ENCODE measurements around the gene MST1R.
"Not testable (repeated sequence)": the region's sequence is repeated elsewhere in the genome, so short reads cannot be mapped to it uniquely, and the experiment has no call there.

Gene MST1R

DNA sequence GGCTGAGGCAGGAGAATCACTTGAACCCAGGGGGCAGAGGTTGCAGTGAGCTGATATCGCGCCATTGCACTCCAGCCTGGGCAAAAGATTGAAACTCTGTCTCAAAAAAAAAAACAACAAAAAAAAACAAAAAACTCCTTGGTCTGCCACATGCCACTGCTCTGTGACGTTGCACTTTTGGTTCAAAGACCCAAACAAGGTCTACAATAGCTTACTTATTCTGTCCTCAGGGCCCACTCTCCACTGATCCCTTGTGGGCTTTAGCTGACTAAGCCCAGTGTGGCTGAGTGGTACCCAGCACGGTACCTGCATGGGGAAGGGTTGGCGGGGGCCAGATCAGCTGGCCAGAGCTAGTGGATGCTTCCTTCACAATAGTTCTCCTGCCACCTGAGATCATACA, 24.1 kb upstream of the MST1R start:
- no peaks in the 10 kb centered on the region for H3K36me3 ChIP-seq (ENCODE audit: control insufficient read depth, insufficient read depth, low read length)
- H3K4me1 ChIP-seq (ENCODE audit: control insufficient read depth, insufficient read depth, low read length) = peaks cover 10% of the 10 kb centered on the region
- no peak overlapping the region for H3K4me3 ChIP-seq (ENCODE audit: low read length)
- H3K9ac ChIP-seq (ENCODE audit: low read length) = no peak overlapping the region
- no peaks in the 10 kb centered on the region for H3K27me3 ChIP-seq (ENCODE audit: control insufficient read depth, insufficient read depth, low read length)
- no peak overlapping the region for H3K27ac ChIP-seq (ENCODE audit: low read depth, low read length)

DNA sequence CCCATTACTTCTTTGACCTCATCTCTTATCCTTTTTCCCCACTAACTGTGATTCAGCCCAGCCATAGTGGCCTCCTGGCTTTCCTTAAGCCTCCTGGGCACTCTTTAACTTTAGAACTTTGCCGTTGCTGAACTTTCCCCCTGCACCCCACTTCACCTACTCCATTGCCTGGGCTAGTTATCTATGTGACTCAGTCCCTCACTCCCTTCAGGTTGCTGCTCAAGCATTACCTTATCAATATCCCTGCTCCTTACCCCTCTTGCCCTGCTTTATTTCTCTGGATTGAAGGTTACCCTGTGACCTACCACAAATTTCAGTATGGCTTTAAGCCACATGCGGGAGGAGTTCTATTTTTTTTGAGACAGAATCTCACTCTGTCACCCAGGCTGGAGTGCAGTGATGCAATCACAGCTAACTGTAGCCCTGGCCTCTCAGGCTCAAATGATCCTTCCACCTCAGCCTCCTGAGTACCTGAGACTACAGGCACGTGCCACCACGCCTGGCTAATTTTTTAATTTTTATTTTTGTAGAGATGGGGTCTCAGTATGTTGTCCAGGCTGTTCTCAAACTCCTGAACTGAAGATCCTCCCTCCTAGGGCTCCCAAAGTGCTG, 22.6 kb upstream of the MST1R start:
- peaks cover 10% of the 10 kb centered on the region for H3K4me1 ChIP-seq (ENCODE audit: control insufficient read depth, insufficient read depth, low read length)
- no peak overlapping the region for H3K9ac ChIP-seq (ENCODE audit: low read length)
- H3K27ac ChIP-seq (ENCODE audit: low read depth, low read length) = no peak overlapping the region
- no peaks in the 10 kb centered on the region for H3K36me3 ChIP-seq (ENCODE audit: control insufficient read depth, insufficient read depth, low read length)
- H3K4me3 ChIP-seq (ENCODE audit: low read length) = no peak overlapping the region
- no peaks in the 10 kb centered on the region for H3K27me3 ChIP-seq (ENCODE audit: control insufficient read depth, insufficient read depth, low read length)

DNA sequence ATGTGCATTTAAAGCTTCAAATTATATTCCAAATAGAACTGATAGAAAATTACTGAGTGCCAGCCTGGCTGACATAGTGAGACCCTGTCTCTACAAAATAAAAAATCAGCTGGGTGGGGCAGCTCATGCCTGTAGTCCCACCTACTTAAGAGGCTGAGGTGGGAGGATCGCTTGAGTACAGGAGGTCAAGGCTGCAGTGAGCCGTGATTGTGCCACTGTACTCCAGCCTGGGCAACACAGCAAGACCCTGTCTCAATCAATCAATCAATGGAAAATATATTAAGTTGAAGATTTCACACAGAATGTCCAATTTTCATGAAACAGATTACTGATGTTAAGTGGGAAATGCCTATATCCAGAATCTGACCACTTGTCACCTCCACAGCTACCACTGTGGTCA, 21.8 kb upstream of the MST1R start:
- Histone ChIP-seq H3K27me3 (ENCODE audit: control insufficient read depth, insufficient read depth, low read length) (no peaks in the 10 kb centered on the region), H3K27ac (ENCODE audit: low read depth, low read length) (no peak overlapping the region), H3K9ac (ENCODE audit: low read length) (no peak overlapping the region), H3K36me3 (ENCODE audit: control insufficient read depth, insufficient read depth, low read length) (no peaks in the 10 kb centered on the region), H3K4me1 (ENCODE audit: control insufficient read depth, insufficient read depth, low read length) (peaks cover 10% of the 10 kb centered on the region), H3K4me3 (ENCODE audit: low read length) (no peak overlapping the region)

DNA sequence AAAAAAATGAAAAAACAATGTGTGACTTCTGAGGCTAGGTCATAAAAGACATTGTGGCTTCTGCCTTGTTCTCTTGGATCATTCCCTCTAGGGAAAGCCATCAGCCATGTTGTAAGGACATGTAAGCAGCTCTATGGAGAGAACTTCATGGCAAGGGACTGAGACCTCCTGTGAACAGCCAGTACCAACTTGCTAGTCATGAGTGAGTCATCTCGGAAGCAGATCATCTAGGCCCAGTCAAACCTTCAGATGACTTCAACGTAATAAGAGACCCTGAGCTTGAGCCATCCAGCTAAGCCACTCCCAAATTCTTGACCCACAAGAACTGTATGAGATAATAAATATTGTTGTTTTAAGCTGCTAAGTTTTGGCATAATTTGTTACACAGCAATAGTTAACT, 21.0 kb upstream of the MST1R start:
- Histone ChIP-seq H3K36me3 (ENCODE audit: control insufficient read depth, insufficient read depth, low read length) (peaks cover 4% of the 10 kb centered on the region), H3K27ac (ENCODE audit: low read depth, low read length) (no peak overlapping the region), H3K9ac (ENCODE audit: low read length) (no peak overlapping the region), H3K27me3 (ENCODE audit: control insufficient read depth, insufficient read depth, low read length) (no peaks in the 10 kb centered on the region), H3K4me3 (ENCODE audit: low read length) (no peak overlapping the region), H3K4me1 (ENCODE audit: control insufficient read depth, insufficient read depth, low read length) (peaks cover 4% of the 10 kb centered on the region)

GRCh38 chr3:49917806-49918590, 14.3 kb upstream of the MST1R start:
- not testable (repeated sequence) for H3K36me3 ChIP-seq (ENCODE audit: control insufficient read depth, insufficient read depth, low read length); H3K27me3 ChIP-seq (ENCODE audit: control insufficient read depth, insufficient read depth, low read length); H3K4me1 ChIP-seq (ENCODE audit: control insufficient read depth, insufficient read depth, low read length); H3K9ac ChIP-seq (ENCODE audit: low read length); H3K27ac ChIP-seq (ENCODE audit: low read depth, low read length); H3K4me3 ChIP-seq (ENCODE audit: low read length)

DNA sequence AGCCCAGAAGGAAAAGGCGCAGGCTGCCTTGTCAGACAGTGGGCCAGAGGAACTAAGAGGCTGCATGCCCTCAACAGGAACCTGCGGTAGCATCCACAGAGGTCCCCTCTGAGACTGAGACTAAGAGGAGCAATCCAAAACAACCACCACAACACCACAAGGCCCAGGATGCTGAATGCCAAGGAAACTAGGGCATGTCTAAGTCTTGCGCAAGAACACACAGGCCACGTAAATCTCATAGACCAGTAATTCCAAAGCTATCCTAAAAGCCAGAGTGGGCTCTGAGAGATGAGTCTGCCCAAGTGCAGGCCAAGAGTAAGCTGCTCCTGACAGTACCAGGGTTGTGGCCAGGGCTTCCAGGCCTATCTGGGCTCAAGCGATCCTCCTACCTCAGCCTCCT, 13.0 kb upstream of the MST1R start:
- no peak overlapping the region for H3K4me3 ChIP-seq (ENCODE audit: low read length)
- peaks cover 8% of the 10 kb centered on the region for H3K36me3 ChIP-seq (ENCODE audit: control insufficient read depth, insufficient read depth, low read length)
- no peak overlapping the region for H3K27ac ChIP-seq (ENCODE audit: low read depth, low read length)
- no peaks in the 10 kb centered on the region for H3K27me3 ChIP-seq (ENCODE audit: control insufficient read depth, insufficient read depth, low read length)
- H3K9ac ChIP-seq (ENCODE audit: low read length) = no peak overlapping the region
- no peaks in the 10 kb centered on the region for H3K4me1 ChIP-seq (ENCODE audit: control insufficient read depth, insufficient read depth, low read length)

- Histone ChIP-seq H3K36me3 (ENCODE audit: control insufficient read depth, insufficient read depth, low read length) (peaks cover 5% of the 10 kb centered on the region), H3K27ac (ENCODE audit: low read depth, low read length) (no peak overlapping the region)
These were observed 11.2 kb upstream of the MST1R start for GRCh38 chr3:49914906-49915305.

DNA sequence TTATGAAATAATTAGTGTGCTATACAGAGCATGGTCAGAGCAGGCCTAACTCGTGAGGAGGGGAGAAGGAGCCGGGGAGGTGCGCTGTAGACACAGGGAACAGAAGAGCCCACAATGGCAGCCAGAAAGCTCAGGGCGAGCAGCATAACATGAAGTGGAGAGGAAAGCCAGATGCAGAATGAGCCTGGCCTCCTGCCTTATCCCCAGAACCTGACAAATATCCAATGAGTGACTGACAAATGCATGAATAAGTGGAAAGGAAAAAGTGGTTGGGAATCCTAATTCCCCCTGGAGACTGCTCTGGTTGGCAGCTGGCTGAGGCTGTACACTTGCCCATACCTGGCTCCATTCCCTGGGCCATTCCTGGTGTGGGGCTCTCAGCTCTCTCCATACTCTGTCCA, 9.2 kb upstream of the MST1R start:
- Histone ChIP-seq H3K4me3 (ENCODE audit: low read length) (no peak overlapping the region), H3K27me3 (ENCODE audit: control insufficient read depth, insufficient read depth, low read length) (no peaks in the 10 kb centered on the region), H3K9ac (ENCODE audit: low read length) (no peak overlapping the region), H3K4me1 (ENCODE audit: control insufficient read depth, insufficient read depth, low read length) (no peaks in the 10 kb centered on the region), H3K27ac (ENCODE audit: low read depth, low read length) (no peak overlapping the region), H3K36me3 (ENCODE audit: control insufficient read depth, insufficient read depth, low read length) (peaks cover 5% of the 10 kb centered on the region)

More at GRCh38 chr3:49914906-49915305, 11.2 kb upstream of the MST1R start:
- H3K4me1 ChIP-seq (ENCODE audit: control insufficient read depth, insufficient read depth, low read length) = no peaks in the 10 kb centered on the region
- H3K27me3 ChIP-seq (ENCODE audit: control insufficient read depth, insufficient read depth, low read length) = no peaks in the 10 kb centered on the region
- H3K9ac ChIP-seq (ENCODE audit: low read length) = no peak overlapping the region
- H3K4me3 ChIP-seq (ENCODE audit: low read length) = no peak overlapping the region

DNA sequence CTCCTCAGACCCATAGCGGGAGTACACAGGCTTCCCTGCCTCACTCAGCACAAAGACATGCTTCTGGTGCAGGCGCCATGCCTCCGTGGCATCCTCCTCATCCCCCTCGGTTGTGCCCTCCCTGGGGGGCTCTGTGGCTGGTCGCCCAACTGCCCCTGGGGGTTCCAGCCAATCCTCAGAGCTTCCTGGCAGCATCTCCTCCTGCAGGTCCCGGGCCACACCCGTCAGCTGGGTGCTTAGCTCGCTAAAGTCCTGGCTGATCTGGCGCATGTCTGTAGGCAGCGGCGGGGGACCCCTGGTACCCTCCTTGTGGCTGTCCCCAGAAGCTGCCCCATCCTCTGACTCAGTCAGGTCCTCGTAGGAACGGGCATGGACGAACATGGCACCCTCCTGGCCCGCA, 7.9 kb upstream of the MST1R start:
- Histone ChIP-seq H3K4me3 (ENCODE audit: low read length) (no peak overlapping the region), H3K4me1 (ENCODE audit: control insufficient read depth, insufficient read depth, low read length) (peaks cover under 1% of the 10 kb centered on the region), H3K36me3 (ENCODE audit: control insufficient read depth, insufficient read depth, low read length) (peaks cover 5% of the 10 kb centered on the region), H3K27ac (ENCODE audit: low read depth, low read length) (no peak overlapping the region), H3K9ac (ENCODE audit: low read length) (no peak overlapping the region), H3K27me3 (ENCODE audit: control insufficient read depth, insufficient read depth, low read length) (no peaks in the 10 kb centered on the region)

DNA sequence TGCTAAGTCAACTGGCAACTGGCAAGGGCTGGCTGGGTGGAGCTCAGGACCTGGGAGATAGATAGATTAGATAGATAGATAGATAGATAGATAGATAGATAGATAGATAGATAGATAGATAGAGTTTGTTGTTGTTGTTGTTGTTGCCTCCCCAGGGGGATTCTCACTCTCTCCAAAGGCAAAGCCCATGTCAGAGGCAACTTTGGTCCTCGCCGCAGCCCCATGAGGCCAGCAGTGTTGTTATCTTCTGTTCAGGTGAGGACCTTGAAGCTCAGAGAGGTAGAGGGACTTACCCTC, 7.4 kb upstream of the MST1R start:
- no peak overlapping the region for H3K27ac ChIP-seq (ENCODE audit: low read depth, low read length)
- H3K4me3 ChIP-seq (ENCODE audit: low read length) = no peak overlapping the region
- no peaks in the 10 kb centered on the region for H3K27me3 ChIP-seq (ENCODE audit: control insufficient read depth, insufficient read depth, low read length)
- peaks cover 5% of the 10 kb centered on the region for H3K36me3 ChIP-seq (ENCODE audit: control insufficient read depth, insufficient read depth, low read length)
- peaks cover 4% of the 10 kb centered on the region for H3K4me1 ChIP-seq (ENCODE audit: control insufficient read depth, insufficient read depth, low read length)
- no peak overlapping the region for H3K9ac ChIP-seq (ENCODE audit: low read length)

DNA sequence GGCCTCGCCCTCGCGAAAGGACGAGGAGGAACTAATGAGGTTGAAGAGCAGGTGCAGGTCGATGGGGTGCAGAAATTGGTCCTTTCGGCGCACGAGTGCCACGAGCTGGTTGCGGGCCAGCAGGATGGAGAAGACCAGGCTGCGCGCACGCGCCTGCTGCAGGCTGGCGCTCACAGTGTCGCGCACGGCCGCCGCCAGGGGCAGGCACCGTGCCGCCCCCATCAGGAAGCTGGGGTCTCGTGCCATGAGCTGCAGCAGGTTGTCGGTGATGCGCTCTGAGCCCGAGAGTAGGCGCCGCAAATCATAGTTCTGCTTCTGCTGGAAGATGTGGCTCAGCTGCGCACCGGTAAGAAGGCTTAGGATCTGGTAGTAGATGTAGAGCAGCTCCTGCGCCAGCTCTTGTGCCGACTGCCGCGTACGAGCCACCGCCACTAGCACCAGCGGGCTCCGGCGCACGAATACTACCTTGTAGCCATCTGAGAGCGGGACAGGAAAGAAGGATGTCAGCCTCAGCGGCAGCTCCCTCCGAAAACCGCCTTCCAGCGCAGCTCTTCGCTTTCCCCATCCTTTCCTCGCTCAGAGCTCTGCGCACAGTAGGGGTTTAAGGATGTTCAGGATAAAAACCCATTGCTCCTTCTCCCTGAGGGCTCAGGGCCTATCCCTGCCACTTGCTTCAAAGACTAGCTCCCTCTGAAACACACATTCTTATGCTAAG, 6.9 kb upstream of the MST1R start:
- peaks cover 9% of the 10 kb centered on the region for H3K4me1 ChIP-seq (ENCODE audit: control insufficient read depth, insufficient read depth, low read length)
- H3K27ac ChIP-seq (ENCODE audit: low read depth, low read length) = no peak overlapping the region
- peaks cover 5% of the 10 kb centered on the region for H3K36me3 ChIP-seq (ENCODE audit: control insufficient read depth, insufficient read depth, low read length)
- no peaks in the 10 kb centered on the region for H3K27me3 ChIP-seq (ENCODE audit: control insufficient read depth, insufficient read depth, low read length)
- no peak overlapping the region for H3K4me3 ChIP-seq (ENCODE audit: low read length)
- H3K9ac ChIP-seq (ENCODE audit: low read length) = no peak overlapping the region

GRCh38 chr3:49908373-49909199, 4.9 kb upstream of the MST1R start:
- Histone ChIP-seq H3K9ac (ENCODE audit: low read length) (no peak overlapping the region), H3K4me3 (ENCODE audit: low read length) (no peak overlapping the region), H3K27ac (ENCODE audit: low read depth, low read length) (no peak overlapping the region), H3K4me1 (ENCODE audit: control insufficient read depth, insufficient read depth, low read length) (peaks cover 9% of the 10 kb centered on the region), H3K36me3 (ENCODE audit: control insufficient read depth, insufficient read depth, low read length) (peaks cover 5% of the 10 kb centered on the region), H3K27me3 (ENCODE audit: control insufficient read depth, insufficient read depth, low read length) (no peaks in the 10 kb centered on the region)

Data from rectal smooth muscle tissue (tissue), 1 donor.